ENCODE results near the gene PLCB1.

GRCh38 chr20:8474027-8474668 lies 342.1 kb downstream of the PLCB1 start:
- TF ChIP-seq CTCF (IDR thresholded peaks at IDR 0.05) = no peak
- no peak for TF ChIP-seq POLR2A (IDR thresholded peaks at IDR 0.05)

All from Peyer's patch (tissue), 4 donors.